ENCODE data around the gene SPNS3. TPM values are rescaled to one million over a fixed set of nuclear protein-coding genes. Genes with fewer than 3 reads are reported as not detected.

The SPNS3 gene
- total RNA-seq, 2 experiments from 2014 or later, result 26.5 to 32.9 TPM

DNA sequence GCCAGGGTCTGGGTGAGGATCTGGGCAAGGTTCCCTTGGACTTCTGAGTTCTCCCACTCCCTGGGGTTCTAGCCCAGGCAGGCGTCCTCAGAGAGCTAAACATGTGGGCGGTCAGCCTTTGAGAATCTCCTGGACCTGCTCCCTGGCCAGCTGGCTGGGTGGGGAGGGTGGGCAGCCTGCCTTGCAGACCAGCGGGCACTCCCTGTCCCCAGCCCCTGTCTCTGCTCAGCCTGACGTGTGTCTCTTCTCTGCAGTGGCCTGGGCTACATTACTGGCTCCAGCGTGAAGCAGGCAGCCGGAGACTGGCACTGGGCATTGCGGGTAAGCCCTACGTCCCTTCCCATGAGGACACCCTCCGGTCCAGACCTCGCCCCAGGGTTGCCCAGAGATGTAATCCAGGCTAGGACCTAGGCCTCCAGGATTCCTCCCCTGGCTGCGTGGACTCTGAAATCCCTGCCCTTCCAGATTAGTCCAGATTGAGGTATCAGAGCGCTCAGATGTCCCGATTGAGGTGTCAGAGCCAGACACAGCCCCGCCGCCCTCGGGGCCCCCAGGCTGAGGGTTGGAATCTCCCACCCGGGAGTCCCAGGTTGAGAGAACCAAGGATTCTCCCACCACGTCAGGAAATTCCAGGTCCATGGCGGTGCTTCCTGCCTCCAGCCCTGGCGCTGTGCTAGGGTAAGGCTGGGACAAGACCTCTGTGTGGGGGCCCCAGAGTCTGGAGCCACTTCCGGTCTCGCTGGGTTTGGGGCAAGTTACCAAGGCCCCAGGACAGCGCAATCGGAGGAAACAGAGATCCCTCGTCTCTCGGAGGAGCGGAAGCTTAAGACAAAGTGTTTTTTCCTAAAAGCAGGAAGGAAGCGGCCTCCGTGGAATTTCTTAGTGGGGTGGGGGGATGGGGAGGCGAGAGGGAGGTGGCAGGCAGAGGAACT lies 97.3 kb downstream of the SPNS3 start:
- peaks cover 8% of the 10 kb centered on the region for H3K4me1 Mint-ChIP-seq
- H3K36me3 Mint-ChIP-seq, result no peaks in the 10 kb centered on the region
- H3K27ac Mint-ChIP-seq, result no peak overlapping the region
- POLR2A ChIA-PET, result interaction anchor here (0.6 kb wide), 1 partner anchor 26 kb away, joined by 6 read pairs; no protein-coding TSS in a partner anchor
- DNase-seq, result no peak
- H3K9me3 Mint-ChIP-seq, result no peaks in the 10 kb centered on the region
- H3K4me3 Mint-ChIP-seq, result no peak overlapping the region
- peaks cover 16% of the 10 kb centered on the region for H3K27me3 Mint-ChIP-seq
- ATAC-seq (ENCODE audit: low read depth), result no peak

DNA sequence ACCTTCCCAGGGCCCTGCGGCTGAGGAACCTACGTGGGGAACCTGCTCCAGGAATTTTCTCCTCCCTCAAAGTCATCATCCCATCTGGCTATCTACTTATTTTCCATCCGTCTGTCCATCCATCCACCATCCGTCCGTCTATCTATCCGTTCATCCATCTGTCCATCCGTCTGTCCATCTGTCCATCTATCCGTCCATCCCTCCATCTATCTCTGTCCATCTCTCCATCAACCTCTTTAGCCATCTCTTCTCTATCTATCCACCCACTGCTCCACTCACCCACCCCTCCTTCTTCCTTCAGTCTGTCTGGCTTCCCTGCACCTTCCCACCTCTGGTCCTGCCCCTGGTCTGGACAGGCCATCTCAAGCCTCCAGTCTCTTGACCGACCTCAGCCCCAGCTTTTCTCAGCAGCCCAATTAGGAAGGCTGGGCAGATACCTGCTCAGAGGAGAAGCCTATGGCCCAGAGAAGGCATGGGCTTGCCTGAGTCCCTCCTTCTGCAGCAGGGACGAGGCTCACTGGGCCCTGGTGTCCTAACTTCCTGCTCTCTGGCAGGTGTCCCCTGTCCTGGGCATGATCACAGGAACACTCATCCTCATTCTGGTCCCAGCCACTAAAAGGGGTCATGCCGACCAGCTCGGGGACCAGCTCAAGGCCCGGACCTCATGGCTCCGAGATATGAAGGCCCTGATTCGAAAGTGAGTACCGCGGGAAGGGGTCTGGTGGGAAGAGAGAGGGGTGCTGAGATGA lies 98.4 kb downstream of the SPNS3 start:
- DNase-seq (no peak), ATAC-seq (ENCODE audit: low read depth) (no peak)
- POLR2A ChIA-PET, result no interaction called here
- no peaks in the 10 kb centered on the region for H3K9me3 Mint-ChIP-seq
- peaks cover 8% of the 10 kb centered on the region for H3K4me1 Mint-ChIP-seq
- peaks cover 9% of the 10 kb centered on the region for H3K27me3 Mint-ChIP-seq
- no peaks in the 10 kb centered on the region for H3K36me3 Mint-ChIP-seq
- no peak overlapping the region for H3K4me3 Mint-ChIP-seq
- H3K27ac Mint-ChIP-seq, result no peak overlapping the region

DNA sequence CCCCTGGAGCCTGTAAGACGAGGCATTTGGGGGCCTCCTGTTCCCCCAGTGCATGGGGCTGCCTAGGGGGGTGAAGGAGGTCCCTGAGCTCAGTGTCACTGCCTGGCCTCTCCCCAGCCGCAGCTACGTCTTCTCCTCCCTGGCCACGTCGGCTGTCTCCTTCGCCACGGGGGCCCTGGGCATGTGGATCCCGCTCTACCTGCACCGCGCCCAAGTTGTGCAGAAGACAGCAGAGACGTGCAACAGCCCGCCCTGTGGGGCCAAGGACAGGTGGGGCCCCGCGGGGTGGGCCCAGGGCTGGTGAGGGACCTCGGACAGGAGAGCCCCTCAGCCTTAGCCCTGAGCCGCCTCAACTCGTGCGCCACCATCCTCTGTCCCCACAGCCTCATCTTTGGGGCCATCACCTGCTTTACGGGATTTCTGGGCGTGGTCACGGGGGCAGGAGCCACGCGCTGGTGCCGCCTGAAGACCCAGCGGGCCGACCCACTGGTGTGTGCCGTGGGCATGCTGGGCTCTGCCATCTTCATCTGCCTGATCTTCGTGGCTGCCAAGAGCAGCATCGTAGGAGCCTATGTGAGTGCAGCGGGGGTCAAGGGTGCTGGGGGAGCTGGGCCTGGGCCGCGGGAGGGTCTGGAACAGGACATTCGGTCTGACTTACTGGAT lies 99.3 kb downstream of the SPNS3 start:
- Mint-ChIP-seq H3K4me3 (no peak overlapping the region), H3K27ac (no peak overlapping the region), H3K4me1 (peaks cover 8% of the 10 kb centered on the region), H3K27me3 (peaks cover 4% of the 10 kb centered on the region), H3K9me3 (no peaks in the 10 kb centered on the region), H3K36me3 (no peaks in the 10 kb centered on the region)
- POLR2A ChIA-PET, result no interaction called here
- no peak for ATAC-seq (ENCODE audit: low read depth)
- no peak for DNase-seq

- DNase-seq (peak; percentile 49), ATAC-seq (ENCODE audit: low read depth) (peak; percentile 32)
- Mint-ChIP-seq H3K36me3 (no peaks in the 10 kb centered on the region), H3K4me1 (peaks cover 8% of the 10 kb centered on the region), H3K4me3 (no peak overlapping the region), H3K27ac (peak overlapping the region; percentile 45), H3K9me3 (no peaks in the 10 kb centered on the region), H3K27me3 (peaks cover 2% of the 10 kb centered on the region)
- POLR2A ChIA-PET, result no interaction called here
Observed at GRCh38 chr17:4533523-4534504, 100.1 kb downstream of the SPNS3 start.

DNA sequence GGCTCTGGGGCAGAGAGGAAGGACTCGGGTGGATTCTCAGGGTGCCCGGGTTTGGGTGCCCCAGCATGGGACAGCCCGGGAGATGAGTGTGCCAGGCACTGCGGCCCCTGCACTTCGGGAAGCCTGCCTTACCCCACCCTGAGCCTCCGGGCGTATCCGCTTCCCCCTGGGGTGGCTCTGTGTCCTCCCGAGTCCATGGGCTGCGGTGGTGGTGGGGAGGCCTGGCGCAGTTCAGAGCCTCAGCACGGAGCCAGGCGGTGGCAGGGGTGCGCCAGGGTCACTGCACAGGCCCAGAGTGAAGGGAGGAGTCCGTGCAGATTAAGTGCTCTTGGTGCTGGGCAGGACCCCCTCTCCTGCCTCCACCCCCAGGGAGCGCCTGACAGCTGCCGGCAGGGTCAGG lies 100.8 kb downstream of the SPNS3 start:
- H3K9me3 Mint-ChIP-seq, result no peaks in the 10 kb centered on the region
- H3K36me3 Mint-ChIP-seq, result no peaks in the 10 kb centered on the region
- peak overlapping the region; percentile 45 for H3K27ac Mint-ChIP-seq
- H3K4me1 Mint-ChIP-seq, result peaks cover 8% of the 10 kb centered on the region
- ATAC-seq (ENCODE audit: low read depth), result no peak
- H3K27me3 Mint-ChIP-seq, result peaks cover 2% of the 10 kb centered on the region
- POLR2A ChIA-PET, result no interaction called here
- H3K4me3 Mint-ChIP-seq, result no peak overlapping the region
- DNase-seq, result no peak

GRCh38 chr17:4534928-4535666 lies 101.4 kb downstream of the SPNS3 start:
- peaks cover 3% of the 10 kb centered on the region for H3K36me3 Mint-ChIP-seq
- no peaks in the 10 kb centered on the region for H3K9me3 Mint-ChIP-seq
- H3K27me3 Mint-ChIP-seq, result peaks cover 2% of the 10 kb centered on the region
- H3K27ac Mint-ChIP-seq, result no peak overlapping the region
- POLR2A ChIA-PET, result no interaction called here
- no peak overlapping the region for H3K4me3 Mint-ChIP-seq
- no peak for ATAC-seq (ENCODE audit: low read depth)
- peaks cover 8% of the 10 kb centered on the region for H3K4me1 Mint-ChIP-seq
- DNase-seq, result no peak

DNA sequence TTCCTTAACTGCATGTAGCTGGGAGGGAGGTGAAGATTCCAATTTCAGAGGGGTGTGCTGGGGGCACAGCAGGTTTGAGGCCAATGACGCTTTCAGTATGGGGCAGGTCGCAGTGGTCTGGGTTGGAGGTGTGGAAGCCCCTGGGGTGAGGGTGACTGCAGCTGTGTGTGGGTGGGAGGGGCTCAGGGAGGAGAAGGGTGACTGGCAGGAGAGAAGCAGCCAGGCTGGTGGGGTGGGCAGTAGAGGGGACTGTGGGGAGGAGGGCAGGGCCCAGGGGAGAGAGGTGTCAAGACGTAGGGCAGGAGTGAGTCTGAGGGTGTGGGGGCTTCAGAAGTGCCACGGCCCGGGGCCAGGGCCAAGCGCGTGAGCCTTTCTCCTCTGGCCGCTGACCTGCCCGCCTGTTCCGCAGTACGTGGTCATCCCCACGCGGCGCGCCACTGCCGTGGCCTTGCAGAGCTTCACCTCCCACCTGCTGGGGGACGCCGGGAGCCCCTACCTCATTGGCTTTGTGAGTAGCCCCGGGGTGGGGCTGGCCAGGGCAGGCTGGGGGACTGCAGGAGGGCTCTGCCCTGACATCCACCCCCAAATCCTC lies 102.0 kb downstream of the SPNS3 start:
- DNase-seq (no peak), ATAC-seq (ENCODE audit: low read depth) (no peak)
- Mint-ChIP-seq H3K27me3 (peaks cover 2% of the 10 kb centered on the region), H3K36me3 (peaks cover 3% of the 10 kb centered on the region), H3K9me3 (no peaks in the 10 kb centered on the region), H3K27ac (no peak overlapping the region), H3K4me3 (no peak overlapping the region), H3K4me1 (peaks cover 8% of the 10 kb centered on the region)
- POLR2A ChIA-PET, result no interaction called here

DNA sequence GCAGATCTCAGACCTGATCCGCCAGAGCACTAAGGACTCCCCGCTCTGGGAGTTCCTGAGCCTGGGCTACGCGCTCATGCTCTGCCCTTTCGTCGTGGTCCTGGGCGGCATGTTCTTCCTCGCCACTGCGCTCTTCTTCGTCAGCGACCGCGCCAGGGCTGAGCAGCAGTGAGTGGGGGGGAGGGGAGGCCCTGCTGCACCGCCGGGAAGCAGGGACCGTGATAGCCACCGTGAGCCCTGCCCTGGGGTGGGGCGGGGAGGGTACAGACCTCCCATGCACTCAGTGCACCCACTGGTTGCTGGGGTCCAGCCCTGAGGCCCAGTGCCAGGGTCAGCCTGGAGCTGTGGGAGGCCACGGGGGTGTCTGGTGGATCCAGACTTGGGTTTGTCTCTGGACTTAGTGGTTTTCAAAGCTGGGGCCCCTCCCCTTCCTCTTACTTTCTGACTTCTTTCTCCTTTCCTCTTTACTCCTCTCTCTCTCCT lies 102.6 kb downstream of the SPNS3 start:
- peaks cover 2% of the 10 kb centered on the region for H3K27me3 Mint-ChIP-seq
- peaks cover 8% of the 10 kb centered on the region for H3K4me1 Mint-ChIP-seq
- H3K36me3 Mint-ChIP-seq, result peaks cover 3% of the 10 kb centered on the region
- no peaks in the 10 kb centered on the region for H3K9me3 Mint-ChIP-seq
- H3K4me3 Mint-ChIP-seq, result no peak overlapping the region
- H3K27ac Mint-ChIP-seq, result no peak overlapping the region
- DNase-seq, result no peak
- POLR2A ChIA-PET, result no interaction called here
- no peak for ATAC-seq (ENCODE audit: low read depth)

DNA sequence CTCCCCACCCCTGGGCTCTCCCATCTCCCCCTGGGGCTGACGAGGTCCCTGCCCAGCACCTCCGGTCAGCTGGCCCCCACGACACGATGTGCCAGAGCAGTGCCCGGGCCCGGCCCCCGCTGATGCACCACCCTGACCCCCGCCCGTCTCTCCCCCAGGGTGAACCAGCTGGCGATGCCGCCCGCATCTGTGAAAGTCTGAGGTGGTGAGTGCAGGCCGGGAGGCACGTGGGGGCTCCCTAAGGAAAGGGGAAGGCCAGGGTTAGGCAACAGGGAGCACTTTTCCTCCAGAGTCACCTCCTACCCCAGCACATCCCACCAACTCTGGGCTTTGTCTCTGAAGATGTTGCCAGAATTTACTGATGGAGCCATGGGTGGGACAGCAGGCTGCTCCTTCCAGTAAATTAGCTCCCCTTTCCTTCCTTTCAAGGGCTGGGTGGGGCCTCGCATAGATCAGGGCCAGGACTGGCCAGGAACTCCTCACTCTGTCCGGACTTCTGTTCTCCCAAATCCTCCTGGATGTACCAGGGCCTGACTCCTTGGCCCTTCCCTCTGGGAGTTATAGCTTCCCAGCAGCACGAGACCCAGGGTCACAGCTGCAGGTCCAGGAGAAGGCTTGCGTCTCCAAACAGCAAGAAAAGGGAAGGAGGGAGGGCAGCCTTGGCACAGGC lies 103.1 kb downstream of the SPNS3 start:
- Mint-ChIP-seq H3K36me3 (peaks cover 3% of the 10 kb centered on the region), H3K9me3 (no peaks in the 10 kb centered on the region), H3K27me3 (peaks cover 2% of the 10 kb centered on the region), H3K4me1 (peaks cover 8% of the 10 kb centered on the region), H3K27ac (no peak overlapping the region), H3K4me3 (no peak overlapping the region)
- POLR2A ChIA-PET, result no interaction called here
- DNase-seq, result no peak
- ATAC-seq (ENCODE audit: low read depth), result no peak
